Activated CD8-positive, alpha-beta T cell treated with anti-CD3 and anti-CD28 coated beads for 36 hours (primary cell): ENCODE data around the gene NR5A2. TPM values are rescaled to one million over a fixed set of nuclear protein-coding genes. Genes with fewer than 3 reads are reported as not detected.

Source experiments
- ATAC-seq: fragments of 200-7000 bp; cut with Tn5 transposase; one replicate; pipeline ENCODE4 v1.10.0; 2021; ENCODE audit warnings: mild to moderate bottlenecking, moderate library complexity
- CTCF ChIA-PET: fragments of 350-600 bp; sonication (Branson Sonifier 250); formaldehyde crosslinking; loops from one replicate; lab custom pipeline; 2021; ENCODE audit warnings: antibody characterized with exemption; lab: Charles Lee
- POLR2A ChIA-PET: fragments of 350-600 bp; sonication (Branson Sonifier 250); formaldehyde crosslinking; loops from one replicate; lab custom pipeline; 2021; ENCODE audit warnings: antibody characterized with exemption; lab: Charles Lee
- DNase-seq: peaks from one replicate; pipeline ENCODE4 v3.0.0-alpha.2; 2020
- H3K27ac Mint-ChIP-seq: one replicate; pipeline ENCODE4 v1.8.0; 2021; ENCODE audit warnings: mild to moderate bottlenecking, mixed read lengths
- H3K27me3 Mint-ChIP-seq: one replicate; pipeline ENCODE4 v1.8.0; 2021; ENCODE audit warnings: mixed read lengths
- H3K36me3 Mint-ChIP-seq: one replicate; pipeline ENCODE4 v1.8.0; 2021; ENCODE audit warnings: low read depth, mixed read lengths
- H3K4me1 Mint-ChIP-seq: one replicate; pipeline ENCODE4 v1.8.0; 2021; ENCODE audit warnings: low read depth, mixed read lengths
- H3K4me3 Mint-ChIP-seq: one replicate; pipeline ENCODE4 v1.8.0; 2021; ENCODE audit warnings: mild to moderate bottlenecking, moderate library complexity, mixed read lengths
- H3K9me3 Mint-ChIP-seq: one replicate; pipeline ENCODE4 v1.8.0; 2021; ENCODE audit warnings: mixed read lengths
- intact Hi-C: fragments of 100-400 bp; cut with micrococcal nuclease; formaldehyde crosslinking; loops from one replicate; pipeline ENCODE4 v1.10.0; 2022
- total RNA-seq, 2 experiments: library from RNA; stranded (reverse); gene quantifications; one replicate each; pipeline ENCODE4 v1.2.3, GENCODE V29; 2021
- TF ChIP-seq, protein P1 (sequence below): fragments of 200-600 bp; IDR thresholded peaks from one replicate; pipeline ENCODE4 v1.8.0; 2022; ENCODE audit warnings: antibody characterized with exemption, mild to moderate bottlenecking

Gene NR5A2
- total RNA-seq, 2 experiments from 2014 or later = not detected

DNA sequence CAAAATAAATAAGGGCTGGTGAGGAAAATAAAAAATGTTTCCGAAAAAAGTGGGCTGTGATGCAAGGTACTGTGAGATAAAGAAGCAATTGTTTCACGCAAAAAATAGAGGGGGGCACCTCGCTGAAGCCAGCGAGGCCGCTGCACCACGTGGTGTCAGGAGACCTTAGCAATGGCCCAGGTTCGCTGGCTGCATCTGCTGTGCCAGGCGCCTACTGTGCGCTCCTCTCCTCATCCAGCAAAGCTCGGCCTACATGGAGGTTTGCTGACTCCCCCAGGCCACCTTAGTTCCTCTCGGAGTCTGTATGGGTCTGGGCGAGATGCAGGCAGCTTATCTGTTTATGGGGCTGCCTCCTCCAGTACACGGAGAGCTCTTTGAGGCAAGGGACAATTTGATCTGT lies 119.6 kb downstream of the NR5A2 start:
- H3K27ac Mint-ChIP-seq = no peak overlapping the region
- POLR2A ChIA-PET = no interaction called here
- TF ChIP-seq, protein P1, sequence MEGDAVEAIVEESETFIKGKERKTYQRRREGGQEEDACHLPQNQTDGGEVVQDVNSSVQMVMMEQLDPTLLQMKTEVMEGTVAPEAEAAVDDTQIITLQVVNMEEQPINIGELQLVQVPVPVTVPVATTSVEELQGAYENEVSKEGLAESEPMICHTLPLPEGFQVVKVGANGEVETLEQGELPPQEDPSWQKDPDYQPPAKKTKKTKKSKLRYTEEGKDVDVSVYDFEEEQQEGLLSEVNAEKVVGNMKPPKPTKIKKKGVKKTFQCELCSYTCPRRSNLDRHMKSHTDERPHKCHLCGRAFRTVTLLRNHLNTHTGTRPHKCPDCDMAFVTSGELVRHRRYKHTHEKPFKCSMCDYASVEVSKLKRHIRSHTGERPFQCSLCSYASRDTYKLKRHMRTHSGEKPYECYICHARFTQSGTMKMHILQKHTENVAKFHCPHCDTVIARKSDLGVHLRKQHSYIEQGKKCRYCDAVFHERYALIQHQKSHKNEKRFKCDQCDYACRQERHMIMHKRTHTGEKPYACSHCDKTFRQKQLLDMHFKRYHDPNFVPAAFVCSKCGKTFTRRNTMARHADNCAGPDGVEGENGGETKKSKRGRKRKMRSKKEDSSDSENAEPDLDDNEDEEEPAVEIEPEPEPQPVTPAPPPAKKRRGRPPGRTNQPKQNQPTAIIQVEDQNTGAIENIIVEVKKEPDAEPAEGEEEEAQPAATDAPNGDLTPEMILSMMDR = no peak
- H3K36me3 Mint-ChIP-seq = no peaks in the 10 kb centered on the region
- no peak overlapping the region for H3K4me3 Mint-ChIP-seq
- no peaks in the 10 kb centered on the region for H3K27me3 Mint-ChIP-seq
- no peak for DNase-seq
- no peak for ATAC-seq
- H3K9me3 Mint-ChIP-seq = no peaks in the 10 kb centered on the region
- CTCF ChIA-PET = no interaction called here
- H3K4me1 Mint-ChIP-seq = peaks cover 20% of the 10 kb centered on the region
- intact Hi-C loops = no loop called here

DNA sequence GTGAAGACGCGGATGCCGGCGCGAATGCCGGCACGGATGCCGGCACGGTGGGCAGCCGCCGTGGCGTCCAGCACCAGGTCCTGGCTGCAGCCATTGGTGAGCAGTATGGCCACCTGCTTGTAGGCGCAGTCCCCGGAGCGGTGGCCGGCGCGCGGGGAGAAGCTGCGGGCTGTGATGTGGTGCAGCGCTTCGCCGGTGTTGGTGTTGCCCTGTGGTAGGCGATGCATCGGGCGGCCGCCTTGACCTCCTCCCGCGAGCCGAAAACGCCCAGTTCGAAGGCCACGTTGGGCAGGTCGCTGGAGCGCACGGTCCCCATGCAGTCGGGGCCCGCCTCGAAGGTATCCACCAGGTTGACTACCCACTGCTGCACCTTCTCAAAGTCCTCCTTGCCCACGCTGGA lies 120.2 kb downstream of the NR5A2 start:
- no peaks in the 10 kb centered on the region for H3K27me3 Mint-ChIP-seq
- no peaks in the 10 kb centered on the region for H3K36me3 Mint-ChIP-seq
- H3K9me3 Mint-ChIP-seq = no peaks in the 10 kb centered on the region
- peaks cover 25% of the 10 kb centered on the region for H3K4me1 Mint-ChIP-seq
- CTCF ChIA-PET = no interaction called here
- no peak overlapping the region for H3K4me3 Mint-ChIP-seq
- no peak for DNase-seq
- TF ChIP-seq, protein P1 = no peak
- intact Hi-C loops = no loop called here
- no peak for ATAC-seq
- no peak overlapping the region for H3K27ac Mint-ChIP-seq
- POLR2A ChIA-PET = no interaction called here

DNA sequence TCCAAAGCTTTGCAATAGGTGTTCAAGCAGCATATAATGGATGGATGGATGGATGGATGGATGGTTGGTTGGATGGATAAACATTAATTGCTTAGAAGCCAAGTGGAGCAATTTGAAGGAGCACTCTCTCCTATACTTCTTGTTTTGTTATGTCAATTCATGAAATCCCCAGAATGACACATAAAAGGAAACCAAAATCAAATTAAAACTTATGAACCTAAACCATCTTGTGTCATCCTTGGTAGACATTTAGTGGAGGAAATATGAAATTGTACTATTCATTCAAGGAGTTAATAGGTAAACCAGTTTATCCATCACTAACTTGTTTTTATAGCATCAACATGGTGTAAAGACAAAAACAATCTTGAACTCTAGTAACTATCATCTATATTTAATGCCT lies 122.5 kb downstream of the NR5A2 start:
- TF ChIP-seq, protein P1 = no peak
- H3K27me3 Mint-ChIP-seq = no peaks in the 10 kb centered on the region
- no peaks in the 10 kb centered on the region for H3K36me3 Mint-ChIP-seq
- intact Hi-C loops = no loop called here
- ATAC-seq (no peak), DNase-seq (no peak)
- H3K4me1 Mint-ChIP-seq = peaks cover 44% of the 10 kb centered on the region
- POLR2A ChIA-PET = no interaction called here
- H3K4me3 Mint-ChIP-seq = no peak overlapping the region
- H3K9me3 Mint-ChIP-seq = no peaks in the 10 kb centered on the region
- H3K27ac Mint-ChIP-seq = peak overlapping the region; percentile 69
- CTCF ChIA-PET = interaction anchor here (1.0 kb wide), 1 partner anchor 158 kb away, joined by 3 read pairs; no protein-coding TSS in a partner anchor

DNA sequence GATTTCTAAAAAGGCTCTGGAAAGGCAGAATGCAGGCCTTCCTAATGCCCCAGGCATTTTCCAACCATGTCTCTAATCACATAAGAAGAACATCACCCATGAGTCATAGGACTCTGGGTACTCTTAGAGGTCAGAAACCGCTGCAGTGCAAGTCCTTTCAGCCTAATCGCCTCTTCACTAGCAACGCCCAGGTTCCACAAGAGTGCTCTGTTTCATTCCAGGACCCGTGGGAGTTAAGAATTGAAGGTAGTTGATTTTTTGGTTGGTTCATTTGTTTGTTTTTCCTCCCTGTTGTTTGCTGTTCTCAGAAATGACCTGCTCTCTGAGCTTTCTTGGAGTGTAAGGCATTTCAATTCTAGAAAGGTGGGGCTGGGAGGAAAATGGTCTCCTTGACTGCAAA lies 123.2 kb downstream of the NR5A2 start:
- Mint-ChIP-seq H3K27ac (peak overlapping the region; percentile 69), H3K4me3 (no peak overlapping the region), H3K36me3 (no peaks in the 10 kb centered on the region), H3K27me3 (no peaks in the 10 kb centered on the region), H3K4me1 (peaks cover 45% of the 10 kb centered on the region), H3K9me3 (no peaks in the 10 kb centered on the region)
- DNase-seq (peak; percentile 40), ATAC-seq (peak; percentile 19)
- POLR2A ChIA-PET = no interaction called here
- intact Hi-C loops = no loop called here
- TF ChIP-seq, protein P1 = no peak
- CTCF ChIA-PET = interaction anchor here (1.0 kb wide), 2 partner anchors 11 to 157 kb away, joined by 3 read pairs; no protein-coding TSS in a partner anchor

GRCh38 chr1:200152336-200152735 lies 124.8 kb downstream of the NR5A2 start:
- intact Hi-C loops = no loop called here
- DNase-seq (no peak), ATAC-seq (no peak)
- ChIA-PET POLR2A (no interaction called here), CTCF (interaction anchor here (1.7 kb wide), 1 partner anchor 13 kb away, joined by 6 read pairs; no protein-coding TSS in a partner anchor)
- TF ChIP-seq, protein P1 = no peak
- H3K4me1 Mint-ChIP-seq = peaks cover 49% of the 10 kb centered on the region
- H3K36me3 Mint-ChIP-seq = no peaks in the 10 kb centered on the region
- no peaks in the 10 kb centered on the region for H3K9me3 Mint-ChIP-seq
- H3K27ac Mint-ChIP-seq = no peak overlapping the region
- H3K4me3 Mint-ChIP-seq = no peak overlapping the region
- H3K27me3 Mint-ChIP-seq = no peaks in the 10 kb centered on the region
